Kasumi-1 (cell line): Measurements from ENCODE around the gene PPFIA2.
A peak's percentile ranks its signal among the peaks of the same experiment; 100 is the strongest.

Source experiments
- DNase-seq, 2 experiments: peaks; one replicate each; lab custom pipeline; 2025; lab: John Stamatoyannopoulos, UW

The PPFIA2 gene

DNA sequence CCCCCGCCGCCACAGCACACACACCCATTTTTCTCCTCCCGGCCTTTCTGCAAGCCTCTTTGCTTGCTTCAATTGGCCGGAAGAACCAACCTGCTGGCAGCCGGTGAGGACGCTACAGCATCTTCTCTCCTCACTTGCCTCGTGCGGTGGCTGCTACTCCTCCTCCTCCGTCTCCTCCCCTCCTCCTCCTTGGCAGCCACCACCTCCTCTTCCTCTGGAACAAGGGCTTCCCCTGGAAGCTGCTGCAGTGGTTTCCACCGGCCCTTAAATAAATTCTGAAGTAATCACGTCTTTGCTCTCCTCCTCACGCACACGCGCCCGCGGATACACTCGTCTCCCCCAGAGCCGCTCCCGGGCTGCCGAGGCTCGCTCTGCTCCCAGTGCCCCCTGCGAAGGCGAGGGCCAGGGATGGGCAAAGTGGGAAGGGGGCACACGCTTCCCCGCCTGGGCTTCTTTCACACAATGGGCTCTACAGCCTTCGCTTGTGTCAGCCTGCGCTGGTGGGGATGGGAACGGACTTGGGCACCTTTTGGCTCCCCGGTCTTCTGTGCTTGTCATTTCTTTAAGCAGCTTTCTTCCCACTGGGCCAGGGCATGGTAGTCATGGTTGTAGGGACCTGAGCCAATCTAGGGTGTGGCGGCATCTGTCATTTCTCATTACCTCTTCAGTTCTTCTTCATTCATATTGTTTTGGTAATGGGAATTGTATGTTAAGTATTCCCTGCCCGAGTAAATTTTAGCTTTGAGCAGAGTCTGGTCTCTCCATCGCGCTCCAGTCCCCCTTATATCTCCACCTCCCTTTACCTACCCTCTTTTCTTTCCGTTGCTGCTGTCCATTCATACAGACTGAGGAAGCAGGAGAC is at the start of gene PPFIA2:
TSS of gene PPFIA2 (minus strand) at position 161 of the 862 bp plus-strand sequence.
- DNase-seq, result no peak

DNA sequence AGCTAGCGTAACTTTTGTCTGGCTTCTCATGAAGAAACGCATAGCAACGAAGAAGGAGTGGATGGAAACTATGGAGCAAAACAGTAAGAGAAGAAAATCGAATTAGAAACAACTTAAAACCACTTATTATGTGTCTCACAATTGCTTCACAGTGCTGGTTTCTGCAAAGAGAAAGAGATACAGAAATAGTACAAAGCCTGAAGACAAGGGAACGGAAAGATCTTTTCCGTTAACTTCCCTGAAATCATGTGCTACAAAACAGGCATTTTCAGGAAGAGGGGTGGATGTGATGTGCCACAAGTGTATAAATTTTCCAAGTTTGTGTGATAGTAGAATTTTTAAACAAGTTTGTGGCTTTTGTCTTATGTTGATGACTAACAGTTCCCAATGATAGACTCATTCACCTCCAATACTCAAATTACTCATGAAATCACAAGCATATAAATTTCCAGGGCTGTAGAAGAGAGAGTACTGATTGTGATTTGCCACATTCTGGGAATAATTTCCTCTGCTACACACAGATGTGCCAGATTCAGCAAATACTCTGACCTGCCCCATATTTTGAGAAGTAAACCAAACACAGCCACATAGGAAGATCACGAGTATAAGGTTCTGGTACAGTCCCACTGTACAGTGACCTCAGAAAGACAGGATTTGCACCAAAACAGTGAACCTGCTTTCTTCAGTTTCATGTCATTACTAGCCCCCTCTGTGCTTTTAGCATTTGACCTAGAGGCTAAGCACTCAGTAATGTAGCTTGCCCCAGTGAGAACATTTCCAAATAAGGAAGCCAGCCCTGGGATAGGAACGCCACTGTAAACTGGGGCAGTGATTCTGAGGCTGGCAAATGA is 41.4 kb upstream of the PPFIA2 start:
- DNase-seq, result no peak

DNA sequence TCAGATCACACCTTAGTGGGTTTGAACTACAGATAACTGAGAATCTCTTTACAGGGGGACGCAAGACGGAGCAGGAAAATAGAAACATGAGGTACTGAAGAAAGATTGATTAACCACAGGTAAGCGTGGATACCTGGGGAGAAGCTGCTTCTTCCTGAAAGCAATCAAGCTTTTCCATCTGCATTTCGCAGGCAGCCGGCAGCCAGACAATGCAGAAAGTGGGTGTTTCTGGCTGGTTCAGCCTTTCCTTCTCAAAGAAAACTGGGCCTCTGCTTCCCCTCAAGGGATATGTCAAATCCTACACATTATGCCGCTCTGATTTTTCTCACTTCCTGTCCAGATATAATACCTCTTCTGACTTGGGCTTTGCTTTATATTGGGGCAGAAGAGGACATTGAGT is 39.1 kb upstream of the PPFIA2 start:
- DNase-seq, result no peak

DNA sequence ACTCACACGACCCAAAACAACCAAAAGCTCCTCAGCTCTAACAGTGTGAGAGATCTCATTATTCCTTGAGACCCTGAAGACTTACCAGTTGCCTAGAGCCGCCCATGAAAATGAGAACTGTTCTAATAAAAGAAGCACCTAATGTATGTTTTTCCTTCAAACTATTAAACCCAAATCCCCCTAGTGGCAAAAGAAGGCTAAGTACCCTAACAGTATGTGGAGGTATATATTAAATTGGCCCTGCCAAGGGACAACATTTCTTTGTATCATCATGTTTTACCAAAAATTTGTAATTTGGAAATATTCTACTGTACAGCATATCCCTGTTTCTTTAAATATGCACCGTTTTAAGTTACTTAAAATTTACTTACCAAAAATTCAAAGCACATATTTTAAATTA is 38.0 kb upstream of the PPFIA2 start:
- peak; percentile 40 to 71 for DNase-seq

DNA sequence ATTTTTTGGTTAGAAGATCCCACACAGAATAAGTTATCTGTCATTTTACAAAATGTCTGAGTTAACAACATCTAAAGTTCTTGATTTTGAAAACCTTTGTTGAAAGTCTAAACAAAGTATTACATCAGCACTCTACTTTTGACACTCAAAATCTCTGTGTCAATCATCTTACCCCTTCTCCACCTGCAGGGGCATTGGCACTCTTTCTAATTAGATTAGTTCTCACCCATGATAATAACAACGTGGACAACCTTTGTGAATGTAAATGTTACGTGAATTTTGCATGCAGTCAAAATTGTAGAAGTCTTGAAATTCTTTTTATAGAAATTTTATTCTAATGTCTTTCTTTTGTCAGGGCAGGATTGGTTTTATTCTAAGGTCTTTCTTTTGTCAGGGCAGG is 33.5 kb upstream of the PPFIA2 start:
- DNase-seq, result no peak

DNA sequence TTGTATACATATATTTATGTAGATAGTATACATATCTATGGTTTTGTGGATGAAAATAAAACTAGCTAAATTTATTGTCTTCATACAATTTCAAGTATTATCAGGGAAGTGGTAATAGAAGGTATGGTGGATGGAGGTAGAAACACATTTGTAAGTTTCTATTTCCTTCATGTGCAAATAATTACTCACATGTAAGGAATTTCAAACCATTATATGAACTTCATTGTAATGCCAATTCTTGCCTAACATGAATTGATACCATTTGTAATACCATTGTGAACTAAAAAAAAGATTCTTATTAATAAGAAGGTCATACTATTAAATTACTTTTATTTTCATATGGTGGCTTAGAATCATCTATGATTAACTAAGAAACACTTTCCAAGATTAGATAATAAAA is 20.1 kb upstream of the PPFIA2 start:
- no peak for DNase-seq

DNA sequence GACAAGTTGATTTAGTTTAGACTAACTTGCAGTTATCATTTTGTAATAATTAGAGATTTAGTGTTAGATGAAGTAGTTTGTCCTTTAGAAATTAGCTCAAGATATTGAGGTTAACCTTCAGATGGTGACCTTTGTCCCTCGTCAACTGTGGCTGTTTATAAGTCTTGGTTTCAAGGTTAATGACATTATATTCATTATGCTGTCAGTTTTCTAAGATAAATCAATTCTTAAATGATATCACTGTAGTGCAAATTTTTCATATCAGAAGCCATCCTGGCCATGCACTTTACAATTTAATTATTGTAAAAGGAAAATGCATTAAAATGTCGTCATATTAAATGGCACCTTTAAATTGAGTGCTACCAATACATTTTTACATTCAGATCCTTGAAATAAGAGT is 19.6 kb upstream of the PPFIA2 start:
- DNase-seq, result no peak

DNA sequence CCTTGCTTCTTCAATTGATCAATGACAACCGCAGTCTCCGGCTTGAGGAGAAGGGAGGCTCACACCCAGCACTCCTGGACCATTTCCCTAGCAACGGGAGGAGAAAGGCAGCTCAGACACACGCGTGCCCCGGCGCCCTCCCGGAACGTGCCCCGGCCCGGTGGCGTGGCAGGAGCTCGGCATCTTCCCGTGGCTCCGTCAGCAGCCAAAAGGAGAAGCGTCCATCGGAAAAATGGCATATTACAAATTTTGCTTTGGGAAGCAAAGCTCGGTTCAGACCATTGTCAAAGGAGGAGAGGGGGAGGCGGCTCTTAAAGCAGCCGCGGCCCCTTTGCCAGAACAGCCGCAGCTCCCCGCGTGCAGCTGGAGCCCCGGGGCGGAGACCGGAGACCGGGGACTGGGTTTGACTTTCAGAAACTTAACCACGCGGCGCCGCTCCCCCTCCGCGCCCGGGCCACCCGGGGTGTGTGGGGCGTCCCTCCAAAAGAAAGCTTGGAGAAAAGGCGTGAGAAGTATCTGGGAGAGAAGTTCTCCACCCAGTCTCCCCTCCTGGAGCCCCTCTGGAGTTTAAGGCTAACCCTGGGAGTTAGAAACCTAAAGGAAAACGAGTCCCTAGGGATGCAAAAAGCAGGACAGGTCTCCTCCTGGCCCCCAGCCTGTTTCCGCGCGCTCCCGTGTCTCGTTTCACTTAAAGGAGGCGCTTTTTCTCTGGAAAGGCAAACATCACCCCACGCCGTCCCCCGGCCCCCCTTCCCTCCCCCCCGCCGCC is 545 bp downstream of the PPFIA2 start:
- no peak for DNase-seq

DNA sequence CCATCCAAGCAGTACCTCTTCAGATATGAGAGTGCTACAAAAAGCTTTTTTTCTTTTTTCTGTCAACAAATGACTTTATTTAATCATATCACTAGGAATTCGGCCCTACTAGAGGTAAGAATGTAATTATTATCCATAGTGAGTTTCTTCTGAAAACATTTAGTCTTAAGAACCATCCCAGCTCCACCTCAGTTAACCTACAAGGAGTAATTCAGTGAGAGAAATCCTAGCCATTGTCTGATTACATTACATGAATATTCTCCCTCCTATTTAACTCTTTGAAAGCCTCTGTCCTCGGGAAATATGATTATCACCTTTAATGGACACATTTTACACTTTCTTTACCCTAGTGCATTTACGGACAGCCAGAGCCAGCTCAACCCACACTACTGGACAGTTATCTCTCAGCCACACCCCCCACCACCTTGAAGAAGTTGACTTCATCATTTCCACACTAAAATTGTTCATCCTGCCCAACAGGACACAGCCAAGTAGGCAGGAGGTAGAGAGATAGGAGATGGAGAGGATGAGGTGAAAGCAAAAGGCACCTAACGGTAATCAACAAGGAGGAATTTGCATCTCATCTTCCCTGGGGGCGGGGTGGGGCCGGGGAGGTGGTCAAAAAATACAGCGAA is 1.3 kb downstream of the PPFIA2 start:
- no peak for DNase-seq

DNA sequence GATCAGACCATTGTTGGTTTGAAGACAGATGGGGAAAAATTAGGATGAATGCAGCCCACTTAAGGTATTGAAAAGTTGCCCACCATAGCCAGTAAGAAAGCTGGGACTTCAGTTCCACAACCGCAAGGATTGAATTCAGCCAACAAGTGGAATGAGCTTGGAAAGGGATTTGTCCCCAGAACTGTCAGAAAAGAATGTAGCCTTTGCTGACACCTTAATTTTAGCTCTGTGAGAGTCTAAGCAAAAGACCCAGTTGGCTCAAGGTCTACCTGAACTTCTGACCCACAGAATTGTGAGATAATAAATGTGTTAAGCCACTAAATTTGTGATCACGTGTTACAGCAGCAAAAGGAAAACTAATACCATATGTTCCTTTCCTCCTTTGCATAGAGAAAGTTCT is 29.4 kb downstream of the PPFIA2 start:
- no peak for DNase-seq

DNA sequence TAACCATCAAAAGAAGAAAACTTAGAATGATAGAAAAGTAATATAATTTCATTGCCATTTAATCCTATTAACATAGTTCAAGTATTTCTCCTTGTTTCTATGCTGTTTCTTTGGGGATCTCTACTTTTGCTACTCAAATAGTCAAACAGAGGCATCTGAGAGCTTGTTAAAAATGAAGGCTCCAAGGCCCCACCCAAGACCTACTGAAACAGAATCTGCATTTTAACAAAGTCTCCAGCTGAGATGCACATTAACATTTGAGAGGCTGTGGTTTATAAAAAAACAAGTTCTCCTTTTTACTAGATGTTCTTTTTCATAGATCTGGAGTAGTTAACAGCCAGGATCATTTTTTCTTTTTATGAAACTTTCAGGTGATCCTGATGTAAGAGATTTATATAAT is 31.8 kb downstream of the PPFIA2 start:
- DNase-seq, result no peak

DNA sequence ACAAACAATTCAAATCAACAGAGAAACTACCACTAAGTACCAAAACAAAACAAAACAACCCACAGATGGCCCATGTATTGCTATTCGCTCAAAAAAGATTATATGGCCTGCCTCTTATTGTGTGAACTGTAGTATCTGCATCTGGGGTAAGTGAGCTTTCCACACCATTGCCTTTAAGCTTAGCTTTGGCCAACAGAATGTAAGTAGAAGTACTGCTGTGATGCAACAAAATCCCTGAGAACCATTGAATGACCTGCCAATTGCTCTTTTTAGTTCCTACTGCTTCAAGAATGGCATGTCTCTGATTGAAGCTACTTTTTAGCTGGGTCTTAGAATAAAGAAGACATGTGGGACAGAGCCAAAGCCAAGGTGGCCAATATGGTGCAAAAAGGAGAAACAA is 32.5 kb downstream of the PPFIA2 start:
- no peak for DNase-seq

DNA sequence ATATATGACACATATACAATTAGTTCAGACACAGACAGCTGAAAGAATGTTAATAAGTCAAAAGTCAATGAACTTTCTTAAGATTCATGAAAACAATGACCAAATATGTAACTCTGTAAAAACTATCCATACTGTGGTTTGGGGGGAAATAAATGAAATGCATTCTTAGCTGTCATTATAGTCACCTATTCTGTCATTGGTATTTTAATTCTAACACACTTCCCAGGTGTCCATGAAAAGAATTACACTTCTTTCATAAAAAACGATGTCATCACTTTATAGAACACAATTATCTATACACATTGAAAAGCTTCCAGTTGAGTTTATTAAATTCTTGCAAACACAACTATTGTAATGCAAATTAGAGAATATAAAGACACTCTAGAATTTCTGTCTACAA is 35.8 kb downstream of the PPFIA2 start:
- no peak for DNase-seq

DNA sequence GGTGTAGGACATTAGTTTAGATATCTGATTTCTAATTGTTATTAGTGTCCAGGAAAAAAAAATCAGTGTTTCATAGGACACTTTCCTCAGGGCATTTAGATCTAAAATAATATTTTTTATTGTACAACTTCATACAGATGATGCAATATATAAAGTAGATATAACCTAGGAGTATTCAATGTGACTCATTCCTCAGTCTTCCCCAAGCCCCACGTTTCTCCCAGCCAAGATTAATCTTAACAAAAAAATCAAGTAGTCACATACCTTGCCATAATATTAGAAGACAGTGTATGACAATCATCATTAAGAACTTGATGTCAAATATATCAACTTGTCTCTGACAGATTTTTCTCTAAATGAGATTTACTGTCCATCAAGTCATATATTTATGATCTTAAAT is 37.1 kb downstream of the PPFIA2 start:
- no peak for DNase-seq

DNA sequence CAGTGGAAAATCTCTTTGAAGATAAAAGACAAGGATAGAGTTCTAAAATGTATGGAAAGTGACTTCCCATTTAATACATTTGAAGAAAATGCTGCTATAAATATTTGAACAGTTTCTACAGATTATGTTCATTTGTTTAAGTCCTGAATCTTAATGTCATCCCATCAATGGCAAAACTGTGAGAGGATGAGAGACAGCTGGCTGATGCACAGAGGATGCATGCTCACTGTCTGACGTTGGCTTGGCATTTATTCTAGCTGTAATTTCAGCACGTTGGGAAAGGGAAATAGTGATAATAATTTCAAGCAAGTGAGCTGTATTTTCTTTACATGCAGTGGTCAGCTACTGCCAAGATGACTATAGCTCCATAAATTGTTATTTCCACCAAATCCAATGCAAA is 40.5 kb downstream of the PPFIA2 start:
- no peak for DNase-seq

DNA sequence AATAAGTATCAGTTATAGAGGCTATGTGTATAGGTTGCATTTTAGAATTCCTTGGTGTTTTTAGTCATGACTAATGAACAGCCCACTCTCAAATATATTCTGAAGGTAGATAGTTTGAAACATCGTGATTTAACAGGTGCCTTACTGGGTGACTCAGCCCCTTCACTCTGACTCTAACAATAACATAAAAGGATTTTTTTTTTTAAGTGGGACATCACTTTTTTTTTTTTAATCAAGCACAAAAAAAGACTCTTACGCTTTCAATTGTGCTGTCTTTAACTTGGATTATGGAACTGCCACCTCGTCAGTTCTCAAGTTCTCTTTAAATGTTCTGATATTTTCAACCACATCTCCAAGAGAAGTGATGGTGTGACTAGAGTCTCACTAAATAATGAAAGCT is 46.6 kb downstream of the PPFIA2 start:
- no peak for DNase-seq

DNA sequence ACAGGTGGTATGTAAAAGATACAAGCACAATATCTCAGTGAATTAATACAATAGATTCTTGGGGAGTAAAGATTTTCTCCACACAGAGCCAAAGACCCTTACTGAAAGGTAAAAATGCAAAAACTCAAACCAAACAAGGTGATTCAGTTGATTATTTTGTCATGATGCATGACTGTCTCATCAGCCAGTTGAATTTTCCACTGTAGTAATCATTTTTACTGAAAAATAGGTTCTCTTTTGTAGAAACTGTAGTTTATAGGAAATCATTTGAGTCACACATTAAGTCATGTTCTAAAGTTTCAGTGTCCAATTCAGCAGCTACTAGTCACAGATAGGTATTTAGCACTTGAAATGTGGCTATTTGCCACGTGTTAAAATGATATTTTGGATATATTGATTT is 53.6 kb downstream of the PPFIA2 start:
- no peak for DNase-seq

DNA sequence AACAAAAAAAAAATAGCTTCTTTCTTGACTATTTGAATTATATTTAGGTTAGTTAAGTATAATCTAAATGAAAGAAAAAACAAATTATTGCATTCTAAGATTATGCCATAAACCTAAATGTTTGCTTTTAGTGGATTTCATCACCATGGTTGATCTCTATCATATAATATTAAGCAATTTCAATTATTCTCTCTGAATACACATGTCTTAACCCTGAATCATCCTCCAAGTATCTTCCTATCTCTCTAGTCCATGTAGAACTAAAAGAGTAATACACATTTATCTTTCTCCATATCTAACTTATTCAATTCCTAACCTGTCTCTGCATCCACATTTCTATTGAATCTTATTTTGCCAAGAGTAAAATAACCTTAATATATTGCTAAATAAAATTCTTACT is 59.6 kb downstream of the PPFIA2 start:
- no peak for DNase-seq

DNA sequence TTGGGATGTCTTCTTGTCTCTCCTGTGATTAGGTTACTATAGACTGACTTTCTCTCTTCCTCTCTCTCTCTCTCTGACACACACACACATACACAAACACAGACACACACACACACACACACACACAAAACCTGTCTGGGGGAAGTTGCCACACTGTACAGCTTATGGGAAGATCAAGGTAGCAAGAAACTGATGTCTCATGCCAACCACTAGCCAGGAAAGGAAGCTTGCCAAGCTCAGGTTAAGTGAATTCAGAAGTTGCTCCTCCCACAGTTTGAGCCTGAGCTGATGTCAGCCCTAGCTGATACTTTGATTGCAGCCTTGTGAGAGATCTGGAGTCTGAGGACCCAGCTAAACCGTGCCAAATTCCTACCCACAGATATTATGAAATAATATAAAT is 67.1 kb downstream of the PPFIA2 start:
- DNase-seq, result no peak

DNA sequence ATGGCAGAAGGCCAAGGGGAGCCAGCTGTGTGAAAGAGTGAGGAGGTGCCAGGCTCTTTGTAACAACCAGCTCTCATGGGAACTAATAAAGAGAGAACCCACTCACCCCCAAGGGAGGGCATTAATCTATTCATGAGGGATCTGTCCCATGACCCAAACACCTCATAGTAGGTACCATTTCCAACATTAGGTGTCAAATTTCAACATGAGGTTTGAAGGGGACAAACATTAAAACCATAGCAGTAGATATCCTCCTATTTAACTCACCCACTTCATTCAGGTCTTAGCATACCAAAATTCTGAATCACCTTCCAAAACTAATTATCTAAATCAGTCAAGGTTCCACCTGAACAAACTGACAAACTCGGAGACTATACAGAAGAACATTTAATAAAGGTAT is 75.3 kb downstream of the PPFIA2 start:
- no peak for DNase-seq

DNA sequence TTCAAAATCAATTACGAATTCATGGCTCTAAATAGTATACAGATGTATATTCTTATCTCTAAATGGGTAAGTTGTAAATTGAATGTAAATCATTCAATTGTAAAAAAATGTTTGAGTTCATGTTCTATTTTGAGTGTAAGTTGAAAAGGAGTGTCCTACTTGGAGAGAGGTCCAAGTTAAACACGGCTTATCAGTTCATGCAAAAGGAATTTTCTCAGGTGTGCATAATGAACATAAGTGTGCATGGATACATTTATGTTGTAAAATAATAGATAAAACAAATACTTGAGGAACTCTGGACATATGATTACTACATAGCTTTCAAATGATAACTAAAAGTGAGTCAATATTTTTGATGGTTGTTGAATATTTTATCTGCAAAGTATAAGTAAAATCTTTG is 79.5 kb downstream of the PPFIA2 start:
- no peak for DNase-seq

DNA sequence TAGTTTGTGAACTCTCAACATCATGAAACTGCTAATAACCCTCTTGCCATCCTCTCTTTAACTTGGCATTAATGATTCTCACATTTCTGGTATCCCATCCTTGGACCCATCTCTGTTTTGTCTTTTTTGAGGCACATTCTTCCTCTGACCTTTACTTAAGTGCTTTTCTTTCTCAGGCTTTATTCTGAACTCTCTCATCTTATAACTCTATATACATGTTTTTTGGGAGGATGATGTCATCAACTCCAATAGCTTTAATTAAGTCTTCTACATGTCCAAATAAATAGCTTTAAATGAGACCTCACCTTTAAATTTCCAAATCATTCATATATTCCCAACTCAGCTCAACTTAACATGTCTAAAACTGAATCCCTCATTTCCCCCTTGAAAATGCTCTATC is 88.4 kb downstream of the PPFIA2 start:
- DNase-seq, result no peak
